Skeletal muscle satellite cell (primary cell): ENCODE results near the gene UROC1.

Source experiments
- H3K27me3 ChIP-seq: 2 replicates; pipeline ENCODE4 v1.7.0; 2013; ENCODE audit warnings: low read length; ENCODE audit not compliant: control insufficient read depth, insufficient read depth
- H3K36me3 ChIP-seq: 2 replicates; pipeline ENCODE4 v1.7.0; 2013; ENCODE audit warnings: mild to moderate bottlenecking, control low read depth, low read length; ENCODE audit not compliant: insufficient read depth
- H3K4me1 ChIP-seq: 2 replicates; pipeline ENCODE4 v1.7.0; 2013; ENCODE audit warnings: low read length; ENCODE audit not compliant: control insufficient read depth, insufficient read depth
- H3K4me2 ChIP-seq: 2 replicates; pipeline ENCODE4 v1.7.0; 2013; ENCODE audit warnings: mild to moderate bottlenecking, low read length
- H3K4me3 ChIP-seq: 2 replicates; pipeline ENCODE4 v1.7.0; 2013; ENCODE audit warnings: low read length
- H3K9ac ChIP-seq: 2 replicates; pipeline ENCODE4 v1.7.0; 2013; ENCODE audit warnings: mild to moderate bottlenecking, low read depth, low read length, moderate library complexity
- H3K9me3 ChIP-seq: replicated peaks from 2 replicates; pipeline ENCODE4 v1.7.0; 2013; ENCODE audit warnings: mild to moderate bottlenecking, control low read depth, low read length

The UROC1 gene

DNA sequence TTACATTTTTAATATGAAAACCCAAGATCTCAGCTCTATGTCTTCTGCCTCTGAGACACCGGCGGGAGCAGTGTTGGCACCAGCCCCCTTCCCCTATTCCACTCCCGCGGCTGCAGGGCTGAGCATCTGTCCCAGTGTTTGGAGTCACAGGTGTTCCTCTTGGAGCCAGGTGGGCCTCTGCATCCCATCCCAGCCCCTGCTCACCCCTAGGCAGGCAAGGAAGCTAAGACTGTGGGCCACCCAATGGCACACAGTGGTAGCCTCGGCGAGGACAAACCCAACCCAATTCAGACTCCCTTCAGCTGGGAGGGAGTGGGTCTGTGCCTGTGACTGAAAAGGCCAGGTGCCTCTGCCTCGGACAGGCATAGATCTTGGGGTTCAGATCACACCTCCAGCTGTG is 9.4 kb upstream of the UROC1 start:
- H3K27me3 ChIP-seq: peaks cover 54% of the 10 kb centered on the region
- no peak overlapping the region for H3K4me3 ChIP-seq
- no peaks in the 10 kb centered on the region for H3K4me1 ChIP-seq

DNA sequence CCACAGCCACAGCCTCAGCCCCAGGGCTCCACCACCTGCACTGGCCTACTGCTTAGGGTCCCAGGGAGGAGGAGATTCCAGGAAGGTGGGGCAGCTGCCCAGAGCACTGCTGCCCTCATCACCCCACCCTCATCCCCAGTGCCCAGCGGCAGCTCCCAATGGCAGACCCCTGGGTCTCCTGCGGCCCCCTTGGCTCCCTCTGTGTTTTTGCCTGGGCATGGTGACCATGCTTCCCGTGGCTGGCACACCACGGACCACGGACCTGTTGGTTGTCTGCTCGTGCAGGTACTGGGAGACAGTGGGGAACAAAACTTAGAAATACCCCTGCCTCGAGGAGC is 9.1 kb upstream of the UROC1 start:
- Histone ChIP-seq H3K4me2 (no peak overlapping the region), H3K4me1 (no peaks in the 10 kb centered on the region), H3K9ac (no peak overlapping the region), H3K27me3 (peaks cover 50% of the 10 kb centered on the region), H3K36me3 (no peaks in the 10 kb centered on the region), H3K4me3 (no peak overlapping the region), H3K9me3 (no peaks in the 10 kb centered on the region)

More for the DNA sequence above, 9.4 kb upstream of the UROC1 start:
- H3K9ac ChIP-seq: no peak overlapping the region
- no peaks in the 10 kb centered on the region for H3K36me3 ChIP-seq
- no peaks in the 10 kb centered on the region for H3K9me3 ChIP-seq
- no peak overlapping the region for H3K4me2 ChIP-seq

DNA sequence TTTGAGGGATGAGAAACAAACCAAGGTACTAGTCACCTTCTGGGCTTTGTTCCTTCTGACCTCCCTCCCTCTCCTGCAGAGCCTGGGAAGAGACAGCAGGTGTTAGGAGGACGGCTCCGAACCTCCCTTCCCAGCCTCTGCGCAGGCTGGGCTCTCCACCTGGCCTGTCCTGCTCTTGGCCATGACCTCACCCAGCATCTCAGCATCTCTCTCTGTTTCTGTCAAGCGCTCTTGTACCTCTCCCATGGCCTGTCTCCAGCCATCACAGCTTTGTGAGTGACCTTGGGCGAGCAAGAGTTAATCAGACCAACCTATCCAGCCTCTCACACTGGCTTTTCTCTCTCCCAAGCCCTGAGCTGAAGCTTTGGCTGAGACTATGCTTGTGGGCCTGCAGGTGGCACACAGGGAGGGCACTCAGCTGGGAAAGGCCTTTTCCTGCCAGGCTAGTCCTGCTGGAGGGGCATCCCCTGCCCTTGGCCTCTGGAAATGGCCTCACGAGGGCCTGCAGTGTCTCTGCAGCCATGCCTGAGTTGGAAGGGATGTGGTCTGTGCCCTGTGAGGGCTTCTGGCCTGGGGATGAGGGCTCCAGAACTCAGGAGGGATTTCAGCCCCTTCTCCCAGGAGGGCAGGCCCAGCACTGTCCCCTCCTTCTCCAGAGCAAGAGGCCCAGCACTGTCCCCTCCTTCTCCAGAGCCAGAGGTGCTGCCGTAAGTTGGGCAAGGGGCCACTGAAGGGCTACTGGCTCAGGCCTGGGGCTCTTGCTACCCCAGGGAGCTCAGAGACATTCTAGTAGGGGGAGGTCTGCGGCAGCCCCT is 8.5 kb upstream of the UROC1 start:
- Histone ChIP-seq H3K4me2 (no peak overlapping the region), H3K36me3 (no peaks in the 10 kb centered on the region), H3K4me3 (no peak overlapping the region), H3K9ac (no peak overlapping the region), H3K4me1 (no peaks in the 10 kb centered on the region), H3K9me3 (no peaks in the 10 kb centered on the region), H3K27me3 (peaks cover 46% of the 10 kb centered on the region)

DNA sequence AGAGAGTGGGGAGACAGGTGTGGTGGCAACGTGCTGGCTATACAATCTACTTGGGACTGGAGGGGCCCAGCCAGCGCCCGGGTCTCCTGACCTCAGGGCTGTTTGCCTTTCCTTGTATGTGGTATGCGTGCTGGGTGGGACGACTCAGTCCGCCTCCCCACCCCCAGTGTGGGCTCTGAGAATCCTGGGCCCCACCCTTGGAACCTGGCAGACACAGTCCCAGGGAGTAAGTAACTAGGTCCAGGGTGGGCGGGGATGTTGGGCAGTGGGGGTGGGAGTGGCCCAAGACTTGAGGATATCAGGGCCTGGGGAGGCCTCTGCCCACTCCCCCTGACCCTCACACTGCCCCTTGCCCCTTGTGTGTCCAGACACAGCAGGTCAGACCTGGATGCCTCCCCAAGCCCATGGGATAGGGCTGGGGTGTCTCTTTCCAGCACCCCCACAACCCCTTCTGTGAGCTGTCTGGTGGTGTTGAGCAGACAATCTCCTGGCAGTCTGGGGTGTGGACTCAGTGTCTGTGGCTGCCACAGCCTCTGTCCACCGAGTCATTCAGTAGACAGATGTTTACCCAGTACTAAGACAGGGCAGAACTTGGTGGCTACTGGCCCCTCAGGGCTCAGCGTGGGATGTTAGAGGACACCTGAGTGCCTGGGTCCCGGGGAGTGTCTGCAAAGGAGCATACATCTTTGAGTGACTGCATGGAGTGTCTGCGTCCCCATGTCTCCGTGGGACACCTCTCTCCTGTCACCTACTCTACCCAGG is 7.7 kb upstream of the UROC1 start:
- H3K9ac ChIP-seq: no peak overlapping the region

DNA sequence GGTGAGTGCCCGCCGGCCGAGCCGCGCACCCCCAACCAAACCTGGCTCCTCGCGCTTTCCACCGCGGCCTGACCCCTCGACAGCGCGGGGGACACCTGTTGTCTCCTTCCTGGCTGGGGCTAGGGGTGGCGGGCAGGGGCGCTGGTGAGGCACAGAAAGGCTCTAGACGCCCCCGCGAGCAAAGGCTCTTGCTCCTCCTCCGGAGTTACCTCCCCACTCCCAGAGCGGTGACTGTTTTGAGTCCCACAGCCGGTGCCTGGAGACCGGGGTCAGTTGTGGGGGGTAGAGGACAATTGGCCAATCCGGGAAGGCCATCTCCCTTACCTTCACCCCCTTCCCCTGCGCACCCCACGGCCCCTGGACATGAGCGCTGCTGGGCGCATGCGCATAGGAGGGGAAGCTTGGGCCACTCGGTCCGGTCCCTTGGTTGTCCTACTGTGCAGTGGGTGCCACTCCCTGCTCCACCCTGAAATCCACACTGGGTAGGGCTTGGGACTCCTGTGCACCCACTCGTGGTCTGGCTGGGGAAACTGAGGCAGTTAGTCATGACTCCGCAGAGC is 6.9 kb upstream of the UROC1 start:
- Histone ChIP-seq H3K9me3 (no peaks in the 10 kb centered on the region), H3K36me3 (no peaks in the 10 kb centered on the region), H3K4me1 (no peaks in the 10 kb centered on the region), H3K9ac (no peak overlapping the region), H3K4me2 (peak overlapping the region; percentile 77), H3K4me3 (peak overlapping the region; percentile 59), H3K27me3 (peaks cover 55% of the 10 kb centered on the region)

More for the DNA sequence above, 7.7 kb upstream of the UROC1 start:
- H3K27me3 ChIP-seq: peaks cover 50% of the 10 kb centered on the region
- no peak overlapping the region for H3K4me3 ChIP-seq
- no peaks in the 10 kb centered on the region for H3K36me3 ChIP-seq
- no peaks in the 10 kb centered on the region for H3K9me3 ChIP-seq
- no peak overlapping the region for H3K4me2 ChIP-seq
- no peaks in the 10 kb centered on the region for H3K4me1 ChIP-seq

DNA sequence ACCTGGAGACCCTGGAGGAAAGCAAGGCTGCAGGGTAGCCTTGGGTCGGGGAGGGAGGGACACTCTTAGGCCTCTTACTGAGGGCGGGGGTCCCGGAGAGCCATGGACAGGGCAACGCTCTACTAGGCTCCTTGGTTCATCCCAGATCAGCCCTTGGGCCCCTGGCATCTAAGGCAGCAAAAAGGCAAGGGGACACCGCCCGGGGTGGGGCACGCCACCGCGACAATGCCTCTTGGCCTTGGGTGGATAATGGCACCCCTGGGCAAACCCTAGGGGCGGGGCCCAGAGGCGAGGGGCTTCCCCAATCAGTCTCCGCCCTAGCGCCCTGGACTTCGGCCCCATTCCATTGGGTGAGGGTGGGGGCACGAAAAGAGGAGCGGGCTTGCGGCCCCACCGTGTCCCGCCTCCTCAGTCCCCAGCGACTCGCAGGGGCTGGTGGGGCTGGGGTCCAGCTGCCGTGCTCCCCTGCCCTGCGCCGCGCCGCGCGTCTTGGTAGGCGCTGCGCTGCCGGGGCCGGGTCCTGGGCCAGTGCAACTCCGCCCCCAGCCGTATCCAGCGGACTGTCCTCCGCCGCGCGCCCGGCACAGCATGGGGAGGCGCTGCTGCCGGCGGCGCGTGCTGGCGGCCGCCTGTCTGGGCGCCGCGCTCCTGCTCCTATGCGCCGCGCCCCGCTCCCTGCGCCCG is 6.3 kb upstream of the UROC1 start, which contains the start of gene CHST13:
Gene CHST13, plus strand, starts transcription at position 411 of the 684 bp plus-strand sequence. Its CDS starts 178 bp downstream, at position 589.
- Histone ChIP-seq H3K36me3 (no peaks in the 10 kb centered on the region), H3K9me3 (no peaks in the 10 kb centered on the region), H3K27me3 (peaks cover 60% of the 10 kb centered on the region), H3K4me1 (no peaks in the 10 kb centered on the region), H3K4me2 (peak within 1 kb of the TSS; percentile 77), H3K4me3 (peak within 1 kb of the TSS; percentile 59), H3K9ac (no peak within 1 kb of the TSS)

DNA sequence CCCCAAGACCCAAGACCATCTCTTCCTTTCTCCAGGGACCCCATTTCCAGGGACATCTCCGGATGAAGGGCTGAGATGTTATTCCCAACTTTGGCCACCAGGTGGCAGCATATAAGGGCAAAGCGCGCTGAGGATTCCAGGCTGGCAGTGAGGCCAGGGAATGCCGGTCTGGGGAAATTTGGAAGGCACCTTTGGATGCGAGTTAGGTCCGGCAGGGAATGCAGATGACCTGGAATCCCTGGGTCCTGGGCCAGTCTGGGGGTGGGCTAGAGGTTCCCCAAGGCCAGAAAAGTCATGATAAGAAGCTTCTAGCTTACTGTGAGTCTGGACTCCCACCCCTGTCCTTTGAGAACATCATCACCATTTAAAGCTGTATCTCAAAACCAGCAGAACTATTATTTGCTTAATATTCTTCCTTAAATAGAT is 4.8 kb upstream of the UROC1 start:
- H3K9me3 ChIP-seq: no peaks in the 10 kb centered on the region
- no peak overlapping the region for H3K4me2 ChIP-seq
- H3K4me1 ChIP-seq: no peaks in the 10 kb centered on the region
- H3K27me3 ChIP-seq: peaks cover 60% of the 10 kb centered on the region
- no peak overlapping the region for H3K4me3 ChIP-seq
- H3K36me3 ChIP-seq: no peaks in the 10 kb centered on the region
- no peak overlapping the region for H3K9ac ChIP-seq

DNA sequence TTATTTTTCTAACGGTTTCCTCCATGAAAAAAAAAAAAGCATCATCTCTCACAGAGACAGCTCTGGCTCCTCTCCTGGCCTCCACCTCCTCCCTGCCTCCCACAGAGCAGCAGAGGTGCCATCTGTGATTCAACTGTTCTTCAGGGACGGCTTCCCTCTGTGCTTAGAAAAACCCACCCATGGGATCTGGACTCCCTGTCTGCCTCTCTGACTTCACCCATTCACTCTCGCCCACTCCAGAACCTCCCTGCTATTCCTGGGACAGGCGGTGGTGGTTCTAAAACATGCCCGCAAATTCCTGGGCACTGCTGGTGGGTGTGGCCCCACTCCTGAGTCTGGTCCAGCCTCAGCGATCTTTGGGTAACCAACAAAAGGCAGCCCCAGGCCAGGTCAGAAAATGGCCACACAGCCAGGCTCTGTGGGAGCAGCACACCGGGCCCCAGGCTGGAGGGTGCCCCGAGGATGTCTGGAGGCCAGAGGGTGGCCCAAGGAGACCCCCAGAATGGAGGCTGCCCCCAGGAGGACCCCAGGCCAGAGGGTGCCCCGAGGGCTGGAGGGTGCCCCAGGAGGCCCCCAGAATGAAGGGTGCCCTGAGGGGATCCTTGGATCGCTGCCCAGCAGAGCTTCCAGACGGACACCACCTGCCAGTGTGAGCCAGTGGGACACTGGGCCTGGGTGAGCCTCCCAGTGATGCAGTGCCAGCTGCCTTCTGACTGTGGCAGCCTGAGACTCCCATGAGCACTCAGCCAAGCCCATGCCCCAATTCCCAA is 3.7 kb upstream of the UROC1 start:
- H3K4me1 ChIP-seq: no peaks in the 10 kb centered on the region
- no peaks in the 10 kb centered on the region for H3K36me3 ChIP-seq
- H3K4me3 ChIP-seq: no peak overlapping the region
- H3K27me3 ChIP-seq: peaks cover 54% of the 10 kb centered on the region
- no peak overlapping the region for H3K4me2 ChIP-seq
- H3K9ac ChIP-seq: no peak overlapping the region
- H3K9me3 ChIP-seq: no peaks in the 10 kb centered on the region

DNA sequence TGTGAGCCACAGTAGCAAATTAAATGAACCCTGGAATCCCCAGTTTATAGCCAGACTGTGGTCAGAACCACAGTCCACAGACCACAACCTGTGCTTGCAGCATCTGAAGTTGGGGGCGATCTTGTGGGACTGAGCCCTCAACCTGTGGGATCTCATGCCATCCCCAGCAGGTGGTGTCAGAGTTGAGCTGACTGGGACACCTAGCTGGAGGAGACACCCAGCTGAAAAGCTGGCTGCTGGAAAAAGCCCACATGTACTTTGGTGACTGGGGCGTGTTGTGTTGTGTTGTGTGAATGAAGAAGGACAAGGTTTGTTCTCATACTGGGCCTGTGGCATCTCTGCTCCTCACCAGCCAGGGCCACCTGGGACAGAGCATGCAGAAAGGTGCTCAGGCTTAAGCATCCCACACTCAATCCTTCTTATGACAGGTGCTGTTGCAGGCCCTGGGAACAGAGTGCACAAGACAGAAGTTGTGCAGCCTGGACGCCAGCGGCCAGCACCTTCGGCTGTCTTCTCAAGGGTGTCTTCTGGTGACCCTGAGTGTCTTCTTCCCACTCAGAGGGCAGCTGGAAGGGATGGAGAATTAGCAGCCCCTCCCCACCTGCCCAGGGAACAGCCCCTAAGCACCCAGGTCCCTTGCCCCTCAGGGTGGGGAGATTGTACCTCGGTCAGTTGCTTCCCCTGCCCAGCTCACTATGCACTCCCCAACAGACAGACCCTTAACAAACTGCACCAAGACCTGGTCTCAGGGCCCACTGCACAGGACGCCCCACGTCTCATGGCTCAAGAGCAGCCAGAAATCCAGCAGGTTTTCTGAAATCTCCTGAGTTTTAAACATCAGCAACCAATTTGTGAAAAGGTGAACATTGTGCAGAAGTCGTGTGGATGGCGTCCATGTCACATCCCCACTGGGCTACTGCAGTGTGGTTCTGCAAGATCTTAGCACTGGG is 2.2 kb upstream of the UROC1 start:
- Histone ChIP-seq H3K9ac (no peak overlapping the region), H3K27me3 (peaks cover 42% of the 10 kb centered on the region), H3K9me3 (no peaks in the 10 kb centered on the region), H3K36me3 (no peaks in the 10 kb centered on the region), H3K4me1 (no peaks in the 10 kb centered on the region), H3K4me3 (no peak overlapping the region), H3K4me2 (no peak overlapping the region)

DNA sequence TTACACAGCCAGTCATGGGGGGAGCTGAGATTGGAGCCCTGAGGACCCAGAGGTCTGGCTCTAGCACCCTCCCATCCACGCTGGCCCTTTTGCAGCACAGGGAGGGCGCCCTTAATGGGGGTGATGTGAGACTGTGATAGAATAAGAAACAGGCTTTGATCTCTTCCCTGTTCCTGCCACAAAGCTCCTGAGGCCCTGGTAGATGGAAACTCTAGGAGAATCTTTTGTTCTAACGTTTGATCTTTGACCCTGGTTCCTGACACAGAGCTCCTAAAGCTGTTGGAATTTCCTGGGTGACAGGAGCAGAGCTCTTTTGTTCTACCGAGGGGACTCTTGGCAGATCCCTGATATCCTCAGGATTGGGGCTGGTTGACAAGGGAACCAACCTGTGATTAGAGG is 1.2 kb upstream of the UROC1 start:
- Histone ChIP-seq H3K4me1 (no peaks in the 10 kb centered on the region), H3K4me2 (no peak overlapping the region), H3K4me3 (no peak overlapping the region), H3K36me3 (no peaks in the 10 kb centered on the region), H3K27me3 (peaks cover 33% of the 10 kb centered on the region), H3K9me3 (no peaks in the 10 kb centered on the region), H3K9ac (no peak overlapping the region)
